KMS-11 (cell line): ENCODE data around the gene AZIN2.

Experiments used
- H2AFZ ChIP-seq: fragments of 200-600 bp; sonication (generic); 2 replicates; pipeline ENCODE4 v1.6.1; 2016; ENCODE audit warnings: antibody characterized with exemption, mixed run types, low read depth
- H3K27ac ChIP-seq: fragments of 200-600 bp; sonication (generic); 2 replicates; pipeline ENCODE4 v1.6.1; 2016; ENCODE audit warnings: mild to moderate bottlenecking, mixed run types
- H3K27me3 ChIP-seq: fragments of 200-600 bp; sonication (generic); 2 replicates; pipeline ENCODE4 v1.6.1; 2017; ENCODE audit warnings: mild to moderate bottlenecking, low read depth, mixed run types, moderate library complexity; ENCODE audit not compliant: insufficient read depth
- H3K36me3 ChIP-seq: fragments of 200-600 bp; sonication (generic); 2 replicates; pipeline ENCODE4 v1.6.1; 2017; ENCODE audit warnings: mild to moderate bottlenecking, mixed run types; ENCODE audit not compliant: insufficient read depth
- H3K4me1 ChIP-seq: fragments of 200-600 bp; sonication (generic); 2 replicates; pipeline ENCODE4 v1.6.1; 2016; ENCODE audit warnings: mild to moderate bottlenecking, low read depth, mixed run types; ENCODE audit not compliant: poor library complexity, severe bottlenecking
- H3K4me2 ChIP-seq: fragments of 200-600 bp; sonication (generic); 2 replicates; pipeline ENCODE4 v1.7.0; 2016; ENCODE audit warnings: mild to moderate bottlenecking, mixed run types
- H3K4me3 ChIP-seq: fragments of 200-600 bp; sonication (generic); IDR thresholded peaks from 2 replicates; pipeline ENCODE4 v1.6.1; 2017; ENCODE audit warnings: low read depth, low read length, mixed read lengths; ENCODE audit not compliant: insufficient read depth
- H3K79me2 ChIP-seq: fragments of 200-600 bp; sonication (generic); 2 replicates; pipeline ENCODE4 v1.6.1; 2016; ENCODE audit warnings: low read depth, mixed run types; ENCODE audit not compliant: insufficient read depth
- H3K9ac ChIP-seq: fragments of 200-600 bp; sonication (generic); 2 replicates; pipeline ENCODE4 v1.6.1; 2016; ENCODE audit warnings: mild to moderate bottlenecking, mixed run types
- H4K20me1 ChIP-seq: fragments of 200-600 bp; sonication (generic); 2 replicates; pipeline ENCODE4 v1.6.1; 2016; ENCODE audit warnings: mild to moderate bottlenecking, mixed run types; ENCODE audit not compliant: insufficient read depth
- TF ChIP-seq, protein P1 (sequence below): fragments of 200-600 bp; sonication (generic); conservative IDR thresholded peaks from 2 replicates; pipeline ENCODE4 v1.6.1; 2017; ENCODE audit warnings: low read depth, mild to moderate bottlenecking, antibody characterized with exemption, low read length, moderate library complexity, mixed read lengths

The AZIN2 gene

GRCh38 chr1:33127001-33127823 is 46.3 kb downstream of the AZIN2 start:
- Histone ChIP-seq H3K4me3 (peak overlapping the region; percentile 98), H3K4me1 (peaks cover 7% of the 10 kb centered on the region), H3K9ac (peak overlapping the region; percentile 73), H3K4me2 (peak overlapping the region; percentile 72), H2AFZ (peak overlapping the region; percentile 68), H3K36me3 (no peaks in the 10 kb centered on the region), H3K79me2 (peaks cover 7% of the 10 kb centered on the region; the same call in 1 of the 2 replicates), H3K27ac (peak overlapping the region; percentile 76), H4K20me1 (no peaks in the 10 kb centered on the region), H3K27me3 (no peaks in the 10 kb centered on the region)
- TF ChIP-seq, protein P1, sequence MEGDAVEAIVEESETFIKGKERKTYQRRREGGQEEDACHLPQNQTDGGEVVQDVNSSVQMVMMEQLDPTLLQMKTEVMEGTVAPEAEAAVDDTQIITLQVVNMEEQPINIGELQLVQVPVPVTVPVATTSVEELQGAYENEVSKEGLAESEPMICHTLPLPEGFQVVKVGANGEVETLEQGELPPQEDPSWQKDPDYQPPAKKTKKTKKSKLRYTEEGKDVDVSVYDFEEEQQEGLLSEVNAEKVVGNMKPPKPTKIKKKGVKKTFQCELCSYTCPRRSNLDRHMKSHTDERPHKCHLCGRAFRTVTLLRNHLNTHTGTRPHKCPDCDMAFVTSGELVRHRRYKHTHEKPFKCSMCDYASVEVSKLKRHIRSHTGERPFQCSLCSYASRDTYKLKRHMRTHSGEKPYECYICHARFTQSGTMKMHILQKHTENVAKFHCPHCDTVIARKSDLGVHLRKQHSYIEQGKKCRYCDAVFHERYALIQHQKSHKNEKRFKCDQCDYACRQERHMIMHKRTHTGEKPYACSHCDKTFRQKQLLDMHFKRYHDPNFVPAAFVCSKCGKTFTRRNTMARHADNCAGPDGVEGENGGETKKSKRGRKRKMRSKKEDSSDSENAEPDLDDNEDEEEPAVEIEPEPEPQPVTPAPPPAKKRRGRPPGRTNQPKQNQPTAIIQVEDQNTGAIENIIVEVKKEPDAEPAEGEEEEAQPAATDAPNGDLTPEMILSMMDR = peak; percentile 92

GRCh38 chr1:33128781-33129180 is 47.8 kb downstream of the AZIN2 start:
- Histone ChIP-seq H3K27me3 (no peaks in the 10 kb centered on the region), H3K9ac (no peak overlapping the region), H3K36me3 (no peaks in the 10 kb centered on the region), H2AFZ (no peak overlapping the region), H3K4me2 (peak overlapping the region; percentile 72), H3K4me1 (peaks cover 7% of the 10 kb centered on the region), H3K27ac (peak overlapping the region; percentile 76), H3K4me3 (no peak overlapping the region), H4K20me1 (no peaks in the 10 kb centered on the region), H3K79me2 (peaks cover 7% of the 10 kb centered on the region; the same call in 1 of the 2 replicates)
- TF ChIP-seq, protein P1 = no peak

GRCh38 chr1:33130297-33130696 is 49.3 kb downstream of the AZIN2 start:
- TF ChIP-seq, protein P1 = no peak
- no peak overlapping the region for H3K4me3 ChIP-seq
- H3K27me3 ChIP-seq = no peaks in the 10 kb centered on the region
- no peak overlapping the region for H3K27ac ChIP-seq
- H4K20me1 ChIP-seq = no peaks in the 10 kb centered on the region
- H3K4me2 ChIP-seq = no peak overlapping the region
- peaks cover 7% of the 10 kb centered on the region; the same call in 1 of the 2 replicates for H3K79me2 ChIP-seq
- no peaks in the 10 kb centered on the region for H3K36me3 ChIP-seq
- H2AFZ ChIP-seq = no peak overlapping the region
- H3K4me1 ChIP-seq = peaks cover 7% of the 10 kb centered on the region
- H3K9ac ChIP-seq = no peak overlapping the region

DNA sequence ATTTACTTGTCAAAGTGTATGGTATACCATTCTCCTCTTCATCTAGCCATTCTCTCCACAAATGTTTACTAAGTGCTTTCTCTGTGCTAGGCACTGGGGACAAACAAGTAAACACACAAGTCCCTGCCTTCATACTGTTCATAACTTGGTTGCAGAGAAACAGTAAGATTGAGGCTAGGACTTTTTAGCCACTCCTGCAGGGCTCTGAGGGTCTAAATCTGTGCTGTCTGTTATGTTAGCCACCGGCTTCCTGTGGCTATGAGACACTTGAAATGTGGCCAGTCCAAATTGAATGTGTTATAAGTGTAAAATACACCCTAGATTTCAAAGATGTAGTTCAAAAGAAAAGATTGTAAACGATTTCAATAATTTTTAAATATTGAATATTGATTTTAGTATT is 50.2 kb downstream of the AZIN2 start:
- Histone ChIP-seq H3K4me2 (no peak overlapping the region), H3K4me1 (peaks cover 7% of the 10 kb centered on the region), H2AFZ (no peak overlapping the region), H3K36me3 (no peaks in the 10 kb centered on the region), H4K20me1 (no peaks in the 10 kb centered on the region), H3K9ac (no peak overlapping the region), H3K27me3 (no peaks in the 10 kb centered on the region), H3K79me2 (peaks cover 7% of the 10 kb centered on the region; the same call in 1 of the 2 replicates), H3K27ac (no peak overlapping the region), H3K4me3 (no peak overlapping the region)
- TF ChIP-seq, protein P1 = no peak
